PC-9 (cell line): ENCODE data around the gene TGFB2.

ENCODE experiments used
- CTCF ChIP-seq: fragments of 200-600 bp; sonication (generic); conservative IDR thresholded peaks from 2 replicates; pipeline ENCODE4 v1.6.1; 2017; ENCODE audit warnings: mixed run types, antibody characterized with exemption, mild to moderate bottlenecking, moderate library complexity
- EZH2 ChIP-seq: fragments of 200-600 bp; sonication (generic); IDR thresholded peaks from 2 replicates; pipeline ENCODE4 v1.8.0; 2017; ENCODE audit warnings: antibody characterized with exemption, low read depth

- TF ChIP-seq CTCF (no peak), EZH2 (no peak)
Measured at GRCh38 chr1:218454700-218455282, 109.7 kb downstream of the TGFB2 start.
